ENCODE data around the gene ANKRD34A. TPM values are rescaled to one million over a fixed set of nuclear protein-coding genes. Genes with fewer than 3 reads are reported as not detected.

The ANKRD34A gene
- total RNA-seq, 2 donors from 2014 or later, result 1.6 to 2.4 TPM

GRCh38 chr1:145959957-145960467 is 4.4 kb downstream of the ANKRD34A start:
- Histone ChIP-seq H3K4me3 (peak overlapping the region; percentile 47 to 52), H3K27ac (peak overlapping the region; percentile 84), H3K9me3 (no peaks in the 10 kb centered on the region), H3K36me3 (no peaks in the 10 kb centered on the region), H3K27me3 (replicated peaks; ENCODE audit: insufficient read depth) (no peaks in the 10 kb centered on the region), H3K4me1 (replicated peaks) (peaks cover 2% of the 10 kb centered on the region)
- DNase-seq (ENCODE audit: low spot score), result no peak
- intact Hi-C loops (cut with DNase I), result loop anchor here (5.0 kb wide), 2 partner anchors 43 to 77 kb away; partner anchors contain the start of gene PEX11B
- TF ChIP-seq POLR2A (IDR thresholded peaks at IDR 0.05), result no peak
- no peak for TF ChIP-seq POLR2AphosphoS5 (IDR thresholded peaks at IDR 0.05)
- no peak for TF ChIP-seq CTCF (IDR thresholded peaks at IDR 0.05)
- 6% methylated on average over 12 of the region's 12 CpGs for WGBS

DNA sequence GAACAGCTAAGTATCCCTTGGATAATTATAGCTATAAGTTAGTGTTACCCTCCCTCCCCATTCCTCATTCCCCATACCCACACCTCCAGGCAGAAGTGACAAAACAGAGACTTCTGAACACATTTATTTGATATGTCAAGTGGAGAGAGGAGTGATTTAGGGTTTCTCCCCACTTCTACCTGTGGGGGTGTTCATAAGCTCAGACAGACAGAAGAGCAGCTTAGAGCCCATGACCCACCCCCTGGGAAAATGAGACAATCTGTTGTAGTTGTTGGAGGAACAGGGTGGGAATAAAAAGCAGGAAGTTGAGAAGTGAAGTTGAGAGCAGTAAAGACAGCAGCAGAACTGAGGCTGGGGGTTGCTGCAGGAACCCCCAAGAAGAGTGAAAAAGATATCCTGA is 5.0 kb downstream of the ANKRD34A start:
- no peak for TF ChIP-seq POLR2AphosphoS5 (IDR thresholded peaks at IDR 0.05)
- TF ChIP-seq POLR2A (IDR thresholded peaks at IDR 0.05), result no peak
- no peak for TF ChIP-seq CTCF (IDR thresholded peaks at IDR 0.05)
- intact Hi-C loops (cut with DNase I), result no loop called here
- Histone ChIP-seq H3K4me3 (no peak overlapping the region), H3K36me3 (no peaks in the 10 kb centered on the region), H3K27me3 (replicated peaks; ENCODE audit: insufficient read depth) (no peaks in the 10 kb centered on the region), H3K9me3 (no peaks in the 10 kb centered on the region), H3K4me1 (replicated peaks) (peaks cover 2% of the 10 kb centered on the region), H3K27ac (peak overlapping the region in 1 of 2 donors; percentile 84)
- DNase-seq (ENCODE audit: low spot score), result no peak

DNA sequence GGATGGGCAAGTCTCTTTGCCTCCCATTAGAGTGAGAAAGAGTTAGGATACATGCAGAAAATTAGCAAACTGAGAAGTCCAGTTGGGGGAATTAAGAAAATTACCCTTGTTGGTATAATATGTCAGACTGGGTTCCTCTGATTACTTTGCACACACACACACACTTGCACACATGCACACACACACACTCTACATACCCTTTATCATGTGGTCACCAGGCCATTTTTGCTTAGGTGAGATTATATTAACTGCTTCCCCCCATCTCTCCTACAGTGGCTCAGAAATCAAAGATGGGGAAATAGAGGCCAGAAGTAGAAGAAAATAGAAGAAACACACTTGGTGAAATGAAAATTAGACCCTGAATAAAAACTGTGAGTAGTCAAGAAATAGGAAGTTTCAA is 5.6 kb downstream of the ANKRD34A start:
- no peak for DNase-seq (ENCODE audit: low spot score)
- Histone ChIP-seq H3K4me3 (no peak overlapping the region), H3K9me3 (no peaks in the 10 kb centered on the region), H3K27me3 (replicated peaks; ENCODE audit: insufficient read depth) (no peaks in the 10 kb centered on the region), H3K36me3 (no peaks in the 10 kb centered on the region), H3K27ac (no peak overlapping the region), H3K4me1 (replicated peaks) (peaks cover 5% of the 10 kb centered on the region)
- intact Hi-C loops (cut with DNase I), result no loop called here
- TF ChIP-seq POLR2A (IDR thresholded peaks at IDR 0.05) (no peak), CTCF (IDR thresholded peaks at IDR 0.05) (no peak), POLR2AphosphoS5 (IDR thresholded peaks at IDR 0.05) (no peak)

DNA sequence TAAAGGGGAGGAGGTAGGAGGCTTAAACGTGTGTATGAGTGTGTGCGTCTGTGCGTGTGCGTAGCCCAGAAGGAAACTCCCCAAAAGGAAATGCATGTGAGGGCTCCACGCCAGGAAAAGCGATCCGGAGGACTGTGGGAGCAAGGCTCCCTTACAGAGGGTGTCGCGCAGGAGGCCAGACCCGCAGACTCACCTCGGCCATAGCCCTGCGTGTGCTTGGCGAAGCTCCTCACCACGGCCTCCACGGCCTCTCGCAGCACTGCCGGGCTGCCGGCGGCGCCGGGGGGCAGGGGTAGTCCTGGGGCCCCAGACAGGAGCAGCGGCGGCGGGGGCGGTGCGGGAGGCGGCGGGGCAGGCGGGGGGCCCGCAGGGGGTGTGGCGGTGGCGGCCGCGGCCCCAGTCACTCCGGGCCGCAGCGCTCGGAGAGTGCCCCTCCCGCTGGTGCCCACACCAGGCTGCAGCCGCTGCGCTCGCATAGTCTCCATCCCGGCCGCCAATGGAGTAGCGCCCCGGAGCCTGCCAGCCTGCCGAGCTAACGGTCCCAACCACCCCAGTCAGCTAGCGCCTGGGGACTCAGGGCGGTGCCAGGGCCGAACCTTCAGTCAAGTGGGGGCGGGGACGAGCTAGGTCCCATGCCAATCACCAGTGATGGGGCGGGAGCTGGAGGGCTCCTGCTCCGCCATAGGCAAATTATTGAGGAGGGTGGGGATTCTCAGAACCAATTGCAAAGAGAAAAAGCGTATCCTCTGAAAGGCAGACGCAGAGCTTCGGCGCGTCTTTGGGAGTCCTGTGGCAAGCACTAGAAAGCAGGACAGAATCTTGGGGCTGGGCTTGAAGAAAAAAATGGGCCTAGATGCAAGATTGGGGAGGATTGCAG is 6.7 kb downstream of the ANKRD34A start, which contains the start of gene LIX1L:
TSS of gene LIX1L (minus strand) at position 575 of the 877 bp plus-strand sequence. CDS start at position 485, 90 bp downstream.
- H3K36me3 ChIP-seq, result no peaks in the 10 kb centered on the region
- peak within 1 kb of the TSS; percentile 78 to 97 for H3K27ac ChIP-seq
- DNase-seq (ENCODE audit: low spot score), result peak; percentile 97
- no peaks in the 10 kb centered on the region for H3K27me3 ChIP-seq (replicated peaks; ENCODE audit: insufficient read depth)
- H3K9me3 ChIP-seq, result no peaks in the 10 kb centered on the region
- intact Hi-C loops (cut with DNase I), result no loop called here
- under 1% methylated on average over 45 of the region's 60 CpGs for WGBS
- peaks cover 5% of the 10 kb centered on the region for H3K4me1 ChIP-seq (replicated peaks)
- H3K4me3 ChIP-seq, result peak within 1 kb of the TSS; percentile 55 to 80
- TF ChIP-seq POLR2A (IDR thresholded peaks at IDR 0.05) (peak; percentile 69), POLR2AphosphoS5 (IDR thresholded peaks at IDR 0.05) (peak; percentile 97), CTCF (IDR thresholded peaks at IDR 0.05) (no peak)
